H9 (cell line): ENCODE measurements around the gene HCRT. TPM values are rescaled to one million over a fixed set of nuclear protein-coding genes. Genes with fewer than 3 reads are reported as not detected.

Source experiments
- DNase-seq: peaks from one replicate; pipeline ENCODE4 v3.0.0-alpha.2; 2017
- H2AFZ ChIP-seq: one replicate; pipeline ENCODE4 v1.6.1; 2013; ENCODE audit warnings: mild to moderate bottlenecking, low read length, control low read depth, moderate library complexity
- H2AK5ac ChIP-seq: 2 replicates; pipeline ENCODE4 v1.6.1; 2013; ENCODE audit warnings: low read length, control low read depth, mixed read lengths; ENCODE audit not compliant: insufficient read length
- H2BK120ac ChIP-seq: one replicate; pipeline ENCODE4 v1.6.1; 2013; ENCODE audit warnings: low read depth, mild to moderate bottlenecking, low read length, control low read depth, inconsistent platforms; ENCODE audit not compliant: poor library complexity, severe bottlenecking
- H2BK12ac ChIP-seq: 2 replicates; pipeline ENCODE4 v1.6.1; 2013; ENCODE audit warnings: low read length, control low read depth, mixed read lengths, low read depth; ENCODE audit not compliant: insufficient read length
- H2BK15ac ChIP-seq: 2 replicates; pipeline ENCODE4 v1.6.1; 2013; ENCODE audit warnings: low read depth, low read length, control low read depth
- H2BK20ac ChIP-seq: one replicate; pipeline ENCODE4 v1.6.1; 2013; ENCODE audit warnings: low read depth, mild to moderate bottlenecking, low read length, control low read depth, inconsistent platforms; ENCODE audit not compliant: poor library complexity, severe bottlenecking
- H2BK5ac ChIP-seq: 2 replicates; pipeline ENCODE4 v1.6.1; 2013; ENCODE audit warnings: low read length, control low read depth, mixed read lengths; ENCODE audit not compliant: insufficient read length
- H3K14ac ChIP-seq: 2 replicates; pipeline ENCODE4 v1.6.1; 2013; ENCODE audit warnings: low read length, control low read depth; ENCODE audit not compliant: insufficient read depth
- H3K18ac ChIP-seq: 2 replicates; pipeline ENCODE4 v1.6.1; 2013; ENCODE audit warnings: low read depth, mild to moderate bottlenecking, mixed read lengths, low read length, control low read depth; ENCODE audit not compliant: insufficient read length
- H3K23ac ChIP-seq: 2 replicates; pipeline ENCODE4 v1.6.1; 2013; ENCODE audit warnings: low read length, control low read depth, mixed read lengths, low read depth; ENCODE audit not compliant: insufficient read length
- H3K23me2 ChIP-seq: 2 replicates; pipeline ENCODE4 v1.6.1; 2013; ENCODE audit warnings: low read depth, mild to moderate bottlenecking, mixed read lengths, low read length, control low read depth; ENCODE audit not compliant: insufficient read length, poor library complexity, severe bottlenecking
- H3K27ac ChIP-seq: 2 replicates; pipeline ENCODE4 v1.5.1; 2013; ENCODE audit warnings: low read length, control low read depth, mixed read lengths, low read depth; ENCODE audit not compliant: insufficient read length
- H3K27me3 ChIP-seq: 2 replicates; pipeline ENCODE4 v1.6.1; 2013; ENCODE audit warnings: low read length, control low read depth, inconsistent platforms; ENCODE audit not compliant: insufficient read depth
- H3K4ac ChIP-seq: 2 replicates; pipeline ENCODE4 v1.6.1; 2013; ENCODE audit warnings: low read depth, mild to moderate bottlenecking, control low read depth, inconsistent platforms, low read length, moderate library complexity
- H3K4me1 ChIP-seq: 2 replicates; pipeline ENCODE4 v1.6.1; 2013; ENCODE audit warnings: low read length, control low read depth, inconsistent platforms; ENCODE audit not compliant: insufficient read depth
- H3K4me2 ChIP-seq: 2 replicates; pipeline ENCODE4 v1.6.1; 2013; ENCODE audit warnings: low read length, control low read depth, mixed read lengths; ENCODE audit not compliant: insufficient read length, insufficient read depth
- H3K56ac ChIP-seq: 2 replicates; pipeline ENCODE4 v1.6.1; 2013; ENCODE audit warnings: low read depth, mild to moderate bottlenecking, mixed read lengths, low read length, control low read depth; ENCODE audit not compliant: insufficient read length
- H3K79me1 ChIP-seq: 2 replicates; pipeline ENCODE4 v1.6.1; 2013; ENCODE audit warnings: low read depth, mild to moderate bottlenecking, moderate library complexity, low read length, control low read depth, inconsistent platforms; ENCODE audit not compliant: insufficient read depth, poor library complexity, severe bottlenecking
- H3K79me2 ChIP-seq: 2 replicates; pipeline ENCODE4 v1.6.1; 2013; ENCODE audit warnings: low read length, control low read depth, inconsistent platforms; ENCODE audit not compliant: insufficient read depth
- H3K9ac ChIP-seq: 2 replicates; pipeline ENCODE4 v1.6.1; 2013; ENCODE audit warnings: low read length, control low read depth, mixed read lengths; ENCODE audit not compliant: insufficient read length; ENCODE audit errors: extremely low read depth
- H3K9me3 ChIP-seq: one replicate; pipeline ENCODE4 v1.6.1; 2013; ENCODE audit warnings: low read depth, low read length, inconsistent platforms; ENCODE audit not compliant: control insufficient read depth
- H3T11ph ChIP-seq: one replicate; pipeline ENCODE4 v1.6.1; 2013; ENCODE audit warnings: mild to moderate bottlenecking, low read length, control low read depth, inconsistent platforms
- H4K20me1 ChIP-seq: one replicate; pipeline ENCODE4 v1.6.1; 2013; ENCODE audit not compliant: control insufficient read depth, insufficient read length, insufficient read depth
- H4K5ac ChIP-seq: 2 replicates; pipeline ENCODE4 v1.6.1; 2013; ENCODE audit warnings: low read depth, mild to moderate bottlenecking, mixed read lengths, low read length, control low read depth; ENCODE audit not compliant: insufficient read length
- H4K8ac ChIP-seq: replicated peaks from 2 replicates; pipeline ENCODE4 v1.6.1; 2013; ENCODE audit warnings: low read length, control low read depth, mixed read lengths, low read depth; ENCODE audit not compliant: insufficient read length
- H4K91ac ChIP-seq: 2 replicates; pipeline ENCODE4 v1.6.1; 2013; ENCODE audit warnings: low read depth, mild to moderate bottlenecking, moderate library complexity, mixed read lengths, low read length, control low read depth; ENCODE audit not compliant: insufficient read length
- H3K27ac Mint-ChIP-seq, 3 experiments: 2 replicates in 2 of 3; 3 replicates in 1 of 3; pipeline ENCODE4 v1.8.0; 2020 to 2021; ENCODE audit warnings: mixed read lengths in 3 of 3, mild to moderate bottlenecking in 1 of 3, moderate library complexity in 1 of 3
- H3K27me3 Mint-ChIP-seq: 2 replicates; pipeline ENCODE4 v1.8.0; 2021; ENCODE audit warnings: low read depth, mild to moderate bottlenecking, moderate library complexity, mixed read lengths
- H3K36me3 Mint-ChIP-seq, 3 experiments: 2 replicates in 2 of 3; 3 replicates in 1 of 3; pipeline ENCODE4 v1.8.0; 2020 to 2021; ENCODE audit warnings: low read depth in 3 of 3, mixed read lengths in 3 of 3; ENCODE audit not compliant: insufficient read depth in 1 of 3
- H3K4me1 Mint-ChIP-seq, 2 experiments: 2 replicates each; pipeline ENCODE4 v1.8.0; 2020; ENCODE audit warnings: mixed read lengths in 2 of 2
- H3K4me3 Mint-ChIP-seq, 2 experiments: 2 replicates in 1 of 2; 3 replicates in 1 of 2; pipeline ENCODE4 v1.8.0; 2020 to 2021; ENCODE audit warnings: mild to moderate bottlenecking in 2 of 2, mixed read lengths in 2 of 2, moderate library complexity in 1 of 2
- H3K9me3 Mint-ChIP-seq, 2 experiments: 2 replicates in 1 of 2; 3 replicates in 1 of 2; pipeline ENCODE4 v1.8.0; 2020; ENCODE audit warnings: mild to moderate bottlenecking in 2 of 2, mixed read lengths in 2 of 2, moderate library complexity in 1 of 2
- WGBS: extraction: QIAGEN DNeasy Blood & Tissue Kit; methylation state at CpG from one replicate; pipeline ENCODE4 v1.1.7; 2013; ENCODE audit warnings: missing lambda C conversion rate, low lambda C conversion rate, mixed read lengths; ENCODE audit not compliant: insufficient read length; ENCODE audit errors: extremely low coverage; 5-methylcytosine and 5-hydroxymethylcytosine counted together
- total RNA-seq: library from RNA; stranded (reverse); gene quantifications from 2 replicates; pipeline ENCODE4 v1.2.1, GENCODE V29; 2021
- TF ChIP-seq, protein P1 (sequence below): fragments of 200-600 bp; sonication (generic); conservative IDR thresholded peaks from 3 replicates; pipeline ENCODE4 v1.8.0; 2021; ENCODE audit warnings: antibody characterized with exemption, mild to moderate bottlenecking

The HCRT gene
- total RNA-seq, 1 experiment from 2014 or later, result not detected

DNA sequence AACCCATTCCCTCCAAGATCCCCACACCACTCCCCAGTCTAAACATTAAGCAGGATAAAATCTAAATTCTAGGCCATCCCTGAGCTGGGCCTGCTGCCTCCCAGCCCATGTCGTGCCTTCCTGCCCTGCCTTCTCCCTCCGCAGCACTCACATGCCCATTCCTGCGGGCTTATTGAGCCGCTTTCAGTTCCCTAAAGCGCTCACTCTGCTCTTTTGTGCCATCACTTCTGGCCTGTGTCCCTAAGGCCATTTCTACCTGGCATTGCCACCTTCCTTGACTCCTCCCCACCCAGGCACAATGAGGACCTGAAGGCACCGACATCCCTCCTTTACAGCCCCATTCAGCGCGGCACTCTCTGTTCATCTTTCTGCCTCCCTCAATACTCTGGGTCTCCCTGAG lies 17.4 kb downstream of the HCRT start:
- Histone ChIP-seq H3K4me2 (no peak overlapping the region), H4K20me1 (no peaks in the 10 kb centered on the region), H3K4ac (no peak overlapping the region), H3K14ac (no peak overlapping the region), H4K91ac (no peak overlapping the region), H4K8ac (no peak overlapping the region), H2BK12ac (no peak overlapping the region), H2BK5ac (no peak overlapping the region), H3K4me1 (no peaks in the 10 kb centered on the region), H3K56ac (no peak overlapping the region), H3K27me3 (no peaks in the 10 kb centered on the region), H3T11ph (no peak overlapping the region), H3K27ac (no peak overlapping the region), H3K79me2 (no peaks in the 10 kb centered on the region), H2AFZ (no peak overlapping the region), H2BK15ac (no peak overlapping the region), H3K79me1 (no peaks in the 10 kb centered on the region), H3K9me3 (no peaks in the 10 kb centered on the region), H2AK5ac (no peak overlapping the region), H3K18ac (no peak overlapping the region), H3K23ac (no peak overlapping the region), H4K5ac (no peak overlapping the region), H2BK120ac (no peak overlapping the region), H3K23me2 (no peaks in the 10 kb centered on the region), H2BK20ac (no peak overlapping the region), H3K9ac (no peak overlapping the region)
- DNase-seq, result no peak
- Mint-ChIP-seq H3K9me3 (no peaks in the 10 kb centered on the region), H3K27ac (0 out of 7 replicates have a peak overlapping the region, but pooled peaks of 1 of the 3 experiments have one; percentile 33), H3K36me3 (no peaks in the 10 kb centered on the region), H3K4me1 (peaks cover 2 to 4% of the 10 kb centered on the region in 2 experiments; a peak in 3 of 4 replicates), H3K27me3 (peaks cover 7% of the 10 kb centered on the region; the same call in 1 of the 2 replicates), H3K4me3 (no peak overlapping the region; a peak in 1 of 5 replicates)
- no CpG with 5 or more reads among the region's 8 CpGs for WGBS
- TF ChIP-seq, protein P1, sequence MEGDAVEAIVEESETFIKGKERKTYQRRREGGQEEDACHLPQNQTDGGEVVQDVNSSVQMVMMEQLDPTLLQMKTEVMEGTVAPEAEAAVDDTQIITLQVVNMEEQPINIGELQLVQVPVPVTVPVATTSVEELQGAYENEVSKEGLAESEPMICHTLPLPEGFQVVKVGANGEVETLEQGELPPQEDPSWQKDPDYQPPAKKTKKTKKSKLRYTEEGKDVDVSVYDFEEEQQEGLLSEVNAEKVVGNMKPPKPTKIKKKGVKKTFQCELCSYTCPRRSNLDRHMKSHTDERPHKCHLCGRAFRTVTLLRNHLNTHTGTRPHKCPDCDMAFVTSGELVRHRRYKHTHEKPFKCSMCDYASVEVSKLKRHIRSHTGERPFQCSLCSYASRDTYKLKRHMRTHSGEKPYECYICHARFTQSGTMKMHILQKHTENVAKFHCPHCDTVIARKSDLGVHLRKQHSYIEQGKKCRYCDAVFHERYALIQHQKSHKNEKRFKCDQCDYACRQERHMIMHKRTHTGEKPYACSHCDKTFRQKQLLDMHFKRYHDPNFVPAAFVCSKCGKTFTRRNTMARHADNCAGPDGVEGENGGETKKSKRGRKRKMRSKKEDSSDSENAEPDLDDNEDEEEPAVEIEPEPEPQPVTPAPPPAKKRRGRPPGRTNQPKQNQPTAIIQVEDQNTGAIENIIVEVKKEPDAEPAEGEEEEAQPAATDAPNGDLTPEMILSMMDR, result no peak
